Stomach (tissue), 9 donors: ENCODE measurements around the gene CCDC68. TPM values are rescaled to one million over a fixed set of nuclear protein-coding genes. Genes with fewer than 3 reads are reported as not detected.
A peak's percentile ranks its signal among the peaks of the same experiment; 100 is the strongest.

Experiments
- DNase-seq, 2 donors: peaks; one replicate each; pipeline versions ENCODE4 v3.0.0 to v3.0.0-alpha.2; 2013 to 2019
- H3K27ac ChIP-seq, 5 donors: fragments of 200-600 bp in 4 of 5; sonication (generic) in 4 of 5; one replicate each; pipeline ENCODE4 v1.5.1; 2013 to 2019; ENCODE audit warnings: mild to moderate bottlenecking in 1 of 5, moderate library complexity in 1 of 5
- H3K27me3 ChIP-seq, 3 donors: fragments of 200-600 bp; sonication (generic); one replicate each; pipeline ENCODE4 v1.5.1; 2017 to 2019; ENCODE audit warnings: mixed run types in 1 of 3
- H3K36me3 ChIP-seq, 4 donors: fragments of 200-600 bp; sonication (generic); 1 replicate in 3 of 4; 2 replicates in 1 of 4; pipeline ENCODE4 v1.5.1; 2016 to 2019
- H3K4me1 ChIP-seq, 4 donors: fragments of 200-600 bp; sonication (generic); one replicate each; pipeline ENCODE4 v1.5.1; 2016 to 2019
- H3K4me3 ChIP-seq, 4 donors: fragments of 200-600 bp; sonication (generic) in 3 of 4; one replicate each; pipeline ENCODE4 v1.5.1; 2016 to 2019; ENCODE audit warnings: mild to moderate bottlenecking in 1 of 4
- H3K9me3 ChIP-seq, 4 donors: fragments of 200-600 bp; sonication (generic); one replicate each; pipeline ENCODE4 v1.5.1; 2016 to 2019
- CTCF ChIP-seq, 7 experiments: fragments of 450-650 bp in 4 of 7; fragments of 200-600 bp in 3 of 7; sonication (generic) in 3 of 7; IDR thresholded peaks; one replicate each; pipeline ENCODE4 v1.5.1; 2016 to 2019; ENCODE audit warnings: antibody characterized with exemption in 7 of 7, control low read depth in 2 of 7, mild to moderate bottlenecking in 1 of 7
- EP300 ChIP-seq: sonication (generic); formaldehyde crosslinking; IDR thresholded peaks from one replicate; pipeline ENCODE4 v1.6.1; 2017; ENCODE audit warnings: antibody characterized with exemption
- POLR2A ChIP-seq, 4 donors: fragments of 450-650 bp; IDR thresholded peaks; one replicate each; pipeline ENCODE4 v1.6.1; 2016; ENCODE audit warnings: antibody characterized with exemption in 4 of 4, control low read depth in 2 of 4, mild to moderate bottlenecking in 1 of 4, moderate library complexity in 1 of 4
- POLR2AphosphoS5 ChIP-seq, 3 donors: sonication (generic); formaldehyde crosslinking; IDR thresholded peaks; one replicate each; pipeline ENCODE4 v1.6.1; 2016; ENCODE audit warnings: antibody characterized with exemption in 3 of 3
- WGBS, 5 donors: extraction: QIAGEN DNeasy Blood & Tissue Kit in 3 of 5; methylation state at CpG; one replicate each; pipeline versions ENCODE4 v1.1.5 to v1.1.7; 2013 to 2018; 5-methylcytosine and 5-hydroxymethylcytosine counted together
- intact Hi-C: fragments of 100-400 bp; cut with DNase I; formaldehyde crosslinking; loops from one replicate; pipeline ENCODE4 v1.15.1; 2023; ENCODE audit warnings: low total_unique reads
- polyA plus RNA-seq, 3 donors: library from polyadenylated mRNA; stranded (reverse); fragments of 200-250 nt; gene quantifications; one replicate each; pipeline ENCODE4 v1.2.3, GENCODE V29; 2013
- total RNA-seq, 5 donors: library from RNA; depleted of rRNA; stranded (reverse); fragments of >200 nt; gene quantifications; one replicate each; pipeline versions ENCODE4 v1.1.0 to v1.2.3, GENCODE V29; 2014 to 2016
- donor health status: healthy with polysubstance abuse.
- donor health status: Bipolar disorder and iron deficiency.
- donor health status: healthy.

CCDC68 gene
- total and polyA plus RNA-seq, 8 donors: 2.8 to 154 (median 22.0) TPM

- Histone ChIP-seq H3K4me3 (no peak overlapping the region), H3K27me3 (no peaks in the 10 kb centered on the region), H3K36me3 (peaks cover 0 to 21% (median 11%) of the 10 kb centered on the region in 4 donors), H3K9me3 (no peaks in the 10 kb centered on the region), H3K27ac (no peak overlapping the region), H3K4me1 (no peaks in the 10 kb centered on the region)
- intact Hi-C loops: no loop called here
- 73 to 78% (median 74%) methylated on average over 6 of the region's 6 CpGs for WGBS, 5 donors
- TF ChIP-seq POLR2AphosphoS5 (IDR thresholded peaks at IDR 0.05) (no peak), EP300 (no peak), CTCF (IDR thresholded peaks at IDR 0.05) (no peak), POLR2A (IDR thresholded peaks at IDR 0.05) (no peak)
- peak in 1 of 2 donors; percentile 12 for DNase-seq
These were observed 52.7 kb downstream of the CCDC68 start for GRCh38 chr18:54906331-54907185.

DNA sequence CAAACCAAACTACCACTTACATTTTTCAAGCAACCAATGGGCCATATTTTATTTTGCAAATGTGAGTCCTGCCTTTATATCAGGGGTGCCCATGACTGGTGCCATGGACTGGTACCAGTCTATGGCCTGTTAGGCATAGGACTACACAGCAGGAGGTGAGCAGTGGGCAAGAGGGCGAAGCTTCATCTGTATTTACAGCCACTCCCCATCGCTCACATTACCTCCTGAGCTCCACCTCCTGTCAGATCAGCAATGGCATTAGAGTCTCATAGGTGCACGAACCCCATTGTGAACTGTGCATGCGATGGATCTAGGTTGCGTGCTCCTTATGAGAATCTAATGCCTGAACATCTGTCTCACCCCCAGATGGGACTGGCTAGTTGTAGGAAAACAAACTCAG is 53.6 kb downstream of the CCDC68 start:
- 83 to 99% (median 97%) methylated on average over 5 of the region's 5 CpGs for WGBS, 5 donors
- DNase-seq: no peak
- Histone ChIP-seq H3K4me1 (no peaks in the 10 kb centered on the region), H3K36me3 (peaks cover 0 to 21% (median 9%) of the 10 kb centered on the region in 4 donors), H3K27me3 (no peaks in the 10 kb centered on the region), H3K27ac (no peak overlapping the region), H3K9me3 (no peaks in the 10 kb centered on the region), H3K4me3 (no peak overlapping the region)
- TF ChIP-seq POLR2A (IDR thresholded peaks at IDR 0.05) (no peak), EP300 (no peak), CTCF (IDR thresholded peaks at IDR 0.05) (no peak), POLR2AphosphoS5 (IDR thresholded peaks at IDR 0.05) (no peak)
- intact Hi-C loops: no loop called here

GRCh38 chr18:54904581-54904980 is 54.7 kb downstream of the CCDC68 start:
- H3K27me3 ChIP-seq: no peaks in the 10 kb centered on the region
- H3K4me3 ChIP-seq: no peak overlapping the region
- 90 to 97% (median 96%) methylated on average over 2 of the region's 2 CpGs for WGBS, 5 donors
- no peaks in the 10 kb centered on the region for H3K4me1 ChIP-seq
- no peak overlapping the region for H3K27ac ChIP-seq
- peaks cover 0 to 16% (median 5%) of the 10 kb centered on the region in 4 donors for H3K36me3 ChIP-seq
- intact Hi-C loops: no loop called here
- no peak for DNase-seq
- H3K9me3 ChIP-seq: no peaks in the 10 kb centered on the region
- TF ChIP-seq EP300: no peak
- no peak for TF ChIP-seq POLR2AphosphoS5 (IDR thresholded peaks at IDR 0.05)
- no peak for TF ChIP-seq CTCF (IDR thresholded peaks at IDR 0.05)
- TF ChIP-seq POLR2A (IDR thresholded peaks at IDR 0.05): no peak

DNA sequence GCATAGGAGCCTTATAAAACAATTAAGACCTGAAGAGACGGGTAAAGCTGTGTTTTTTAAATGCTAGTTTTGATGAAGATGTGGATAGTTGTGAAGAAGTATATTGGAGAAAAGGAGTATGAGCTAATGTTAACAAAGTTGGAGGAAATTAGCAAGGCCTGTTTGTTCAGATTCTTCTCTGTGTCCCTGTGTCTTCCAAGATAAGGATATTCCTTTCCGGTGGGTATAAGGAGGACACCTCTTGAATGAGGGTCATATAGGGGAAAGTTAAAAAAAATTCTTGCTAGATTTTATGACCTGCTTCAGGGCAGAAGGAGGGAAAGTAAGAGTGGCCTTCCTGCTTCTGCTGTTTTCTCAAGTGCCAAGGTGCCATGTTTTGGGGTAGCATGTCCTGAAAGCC is 59.0 kb downstream of the CCDC68 start:
- Histone ChIP-seq H3K9me3 (no peaks in the 10 kb centered on the region), H3K27ac (no peak overlapping the region), H3K36me3 (peaks cover 0 to 12% (median 5%) of the 10 kb centered on the region in 4 donors), H3K4me1 (no peaks in the 10 kb centered on the region), H3K27me3 (no peaks in the 10 kb centered on the region), H3K4me3 (no peak overlapping the region)
- 94 to 98% (median 95%) methylated on average over 2 of the region's 2 CpGs for WGBS, 5 donors
- TF ChIP-seq EP300 (no peak), CTCF (IDR thresholded peaks at IDR 0.05) (no peak), POLR2A (IDR thresholded peaks at IDR 0.05) (no peak), POLR2AphosphoS5 (IDR thresholded peaks at IDR 0.05) (no peak)
- no peak for DNase-seq
- intact Hi-C loops: no loop called here
